GM21367 (cell line): Measurements from ENCODE around the gene SEMA3G.

ENCODE experiments used
- ATAC-seq: cut with Tn5 transposase; IDR thresholded peaks from one replicate; pipeline ENCODE4 v1.9.1; 2021; ENCODE audit not compliant: unreplicated experiment

SEMA3G gene

DNA sequence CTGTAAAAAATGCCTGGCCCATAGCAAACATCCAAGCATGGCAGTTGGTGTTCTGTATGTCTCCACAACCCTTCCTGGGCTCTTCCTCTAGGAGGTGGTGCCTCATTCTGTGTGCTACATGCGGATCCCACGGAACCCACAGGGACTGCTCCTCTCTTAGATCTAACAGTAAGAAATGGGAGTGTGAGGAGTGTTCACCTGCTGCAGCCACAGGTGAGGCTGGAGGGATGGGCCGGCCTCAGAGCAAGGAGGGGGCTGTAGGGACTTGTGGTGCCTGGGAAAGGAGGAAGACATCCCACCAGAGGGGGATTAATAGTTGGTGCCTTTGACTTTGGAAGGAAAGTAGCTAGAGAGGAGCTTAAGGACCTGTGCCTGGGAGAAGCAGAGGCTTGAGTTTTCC lies 22.2 kb downstream of the SEMA3G start:
- ATAC-seq, result no peak

GRCh38 chr3:52420388-52420787 lies 24.5 kb downstream of the SEMA3G start:
- ATAC-seq, result no peak

GRCh38 chr3:52415800-52416199 lies 29.1 kb downstream of the SEMA3G start:
- no peak for ATAC-seq

GRCh38 chr3:52408466-52408865 lies 36.4 kb downstream of the SEMA3G start:
- ATAC-seq, result no peak

- ATAC-seq, result no peak
Measured at GRCh38 chr3:52407779-52408178, 37.1 kb downstream of the SEMA3G start.

DNA sequence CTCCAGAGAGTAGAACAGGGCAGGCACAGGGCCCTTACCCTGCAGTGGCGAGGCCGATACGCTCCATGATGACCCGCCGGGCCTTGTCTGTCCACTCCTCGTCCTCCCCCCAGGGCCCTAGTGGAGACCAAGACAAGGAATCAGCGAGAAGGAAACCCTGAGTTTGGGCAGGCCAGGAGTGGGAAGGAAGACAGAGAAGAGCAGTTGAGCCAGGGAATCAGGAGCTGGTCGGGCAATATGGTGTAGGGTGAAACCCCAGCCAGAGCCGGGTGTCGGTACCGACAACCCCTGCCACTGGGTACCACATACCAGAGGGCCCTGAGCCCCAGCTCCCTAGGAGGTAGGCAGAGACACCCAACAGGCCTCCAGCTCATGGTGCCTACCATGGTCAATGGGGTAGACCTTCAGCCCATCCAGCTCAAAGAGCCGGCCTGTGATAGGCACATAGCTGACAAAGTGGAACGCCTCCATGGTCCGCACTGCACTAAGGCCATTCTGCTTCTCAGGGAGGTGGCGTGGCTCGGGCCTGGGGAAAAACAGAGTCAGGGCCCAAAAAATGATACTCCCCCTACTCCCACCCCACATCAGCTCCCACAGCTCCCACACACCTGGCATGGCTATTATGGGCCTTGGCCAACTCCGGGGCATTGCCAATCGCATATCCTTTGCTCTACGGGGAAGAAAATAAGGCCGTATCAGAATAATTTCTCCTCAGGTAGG lies 38.0 kb downstream of the SEMA3G start:
- ATAC-seq, result no peak

DNA sequence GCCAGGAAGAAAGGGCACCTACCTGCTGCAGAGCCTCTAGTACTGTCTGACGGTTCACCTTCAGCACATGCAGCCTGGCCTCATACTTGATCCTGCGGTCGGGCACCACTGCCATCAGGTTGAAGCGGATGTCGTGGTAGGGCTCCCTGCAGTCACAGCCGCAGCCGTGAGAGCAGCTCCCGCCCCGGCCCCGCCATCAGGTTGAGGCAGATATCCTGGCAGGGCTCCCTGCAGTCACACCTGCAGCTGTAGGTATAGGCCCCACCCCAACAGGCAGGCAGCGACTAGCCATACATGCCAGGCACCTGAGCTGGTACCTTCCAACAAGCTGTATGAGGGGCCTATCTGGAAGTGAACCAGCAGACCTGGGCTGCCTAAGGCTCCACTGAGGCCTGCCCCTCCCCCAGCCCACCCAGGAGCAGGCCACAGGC lies 38.7 kb downstream of the SEMA3G start:
- ATAC-seq, result no peak

GRCh38 chr3:52405601-52406110 lies 39.2 kb downstream of the SEMA3G start:
- no peak for ATAC-seq

GRCh38 chr3:52405066-52405465 lies 39.8 kb downstream of the SEMA3G start:
- no peak for ATAC-seq

DNA sequence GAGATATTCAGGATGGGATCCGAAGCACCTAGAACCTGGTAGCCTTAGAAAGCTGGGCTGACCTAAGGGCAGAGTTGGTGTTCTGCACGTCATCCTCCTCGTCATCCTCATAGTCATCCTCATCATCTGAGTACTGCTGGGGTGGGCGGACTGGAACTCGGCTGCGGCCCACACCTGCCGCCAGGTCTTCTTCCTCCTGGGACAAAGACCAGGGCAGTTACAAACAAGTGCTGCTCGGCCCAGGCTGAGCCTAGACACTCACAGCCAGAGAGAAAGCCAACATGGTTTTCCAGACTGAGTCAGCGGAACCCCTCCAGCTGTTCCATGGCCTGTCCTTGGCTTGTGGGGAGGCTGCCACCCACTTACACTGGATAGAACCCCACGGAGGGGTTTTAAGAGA lies 40.5 kb downstream of the SEMA3G start:
- no peak for ATAC-seq

- ATAC-seq, result no peak
Measured at GRCh38 chr3:52403955-52404354, 40.9 kb downstream of the SEMA3G start.

DNA sequence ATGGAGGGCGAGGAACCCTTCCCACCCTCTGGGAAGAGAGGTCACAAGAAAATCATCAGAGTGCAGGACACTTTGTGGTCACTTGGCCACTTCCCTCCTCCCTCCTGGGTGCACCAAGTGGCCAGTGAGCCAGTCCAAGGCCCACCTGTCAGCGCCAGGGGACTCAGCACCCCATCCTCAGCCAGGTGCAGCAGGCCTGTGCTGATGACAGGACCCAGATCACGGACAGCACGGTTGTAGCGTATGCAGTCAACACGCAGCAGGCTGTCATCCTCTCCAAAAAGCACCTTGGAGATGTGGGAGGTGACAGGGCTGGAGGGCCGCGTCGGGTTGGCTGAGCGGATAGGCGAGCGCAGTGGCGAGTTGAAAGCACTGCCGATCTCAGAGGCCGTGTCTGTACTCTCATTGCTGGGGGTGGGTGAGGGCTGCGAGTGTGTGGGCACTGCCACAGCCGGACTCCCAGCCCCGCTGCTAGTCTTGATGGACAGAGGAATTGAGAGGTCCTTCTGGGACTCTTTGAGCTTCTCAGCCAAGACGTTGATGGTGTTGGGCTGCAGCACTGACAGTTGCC lies 41.5 kb downstream of the SEMA3G start:
- no peak for ATAC-seq

DNA sequence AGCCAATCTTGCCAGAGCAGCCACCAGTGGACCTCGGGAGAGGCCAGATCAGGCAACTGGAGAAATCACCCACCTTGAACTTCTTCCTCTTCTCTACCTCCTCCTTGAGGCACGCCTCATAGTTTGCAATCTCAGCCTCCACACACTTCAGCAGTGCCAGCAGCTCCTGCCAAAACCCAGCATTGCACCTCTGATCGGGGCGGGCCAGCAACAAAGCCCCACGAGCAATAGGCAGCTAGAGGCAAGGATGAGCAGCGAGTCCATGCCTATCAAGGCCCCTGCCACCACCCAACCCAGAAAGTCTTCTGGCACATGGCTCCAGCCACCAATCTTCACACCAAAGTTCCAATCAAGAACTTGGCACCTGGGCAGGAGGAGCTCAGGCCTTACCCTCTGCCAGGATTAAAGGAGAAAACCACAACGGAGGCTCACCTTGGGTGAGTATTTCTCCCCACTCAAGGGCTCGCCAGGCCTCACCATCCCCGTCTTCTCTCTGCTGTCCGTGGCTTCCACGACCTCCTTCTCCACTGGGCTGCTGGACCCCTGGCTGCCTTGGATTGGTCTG lies 42.1 kb downstream of the SEMA3G start:
- no peak for ATAC-seq

GRCh38 chr3:52402101-52402521 lies 42.8 kb downstream of the SEMA3G start:
- no peak for ATAC-seq

GRCh38 chr3:52401551-52401950 lies 43.4 kb downstream of the SEMA3G start:
- ATAC-seq, result no peak

- ATAC-seq, result no peak
Measured at GRCh38 chr3:52401021-52401420, 43.9 kb downstream of the SEMA3G start.

GRCh38 chr3:52400275-52400793 lies 44.6 kb downstream of the SEMA3G start:
- ATAC-seq, result no peak

DNA sequence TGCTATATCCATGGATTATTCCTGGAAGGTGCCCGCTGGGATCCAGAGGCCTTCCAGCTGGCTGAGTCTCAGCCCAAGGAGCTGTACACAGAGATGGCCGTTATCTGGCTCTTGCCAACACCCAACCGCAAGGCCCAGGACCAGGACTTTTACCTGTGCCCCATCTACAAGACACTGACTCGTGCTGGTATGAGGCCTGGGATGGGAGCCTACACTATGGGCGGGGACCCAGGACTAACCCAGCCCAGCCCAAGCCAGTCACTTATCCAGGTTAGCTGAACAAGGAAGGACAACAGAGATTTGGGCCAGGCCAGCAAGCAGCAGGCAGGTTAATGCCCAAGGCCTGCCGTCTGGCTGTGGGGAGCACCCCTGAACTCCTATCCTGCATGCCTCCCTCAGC lies 45.3 kb downstream of the SEMA3G start:
- no peak for ATAC-seq

DNA sequence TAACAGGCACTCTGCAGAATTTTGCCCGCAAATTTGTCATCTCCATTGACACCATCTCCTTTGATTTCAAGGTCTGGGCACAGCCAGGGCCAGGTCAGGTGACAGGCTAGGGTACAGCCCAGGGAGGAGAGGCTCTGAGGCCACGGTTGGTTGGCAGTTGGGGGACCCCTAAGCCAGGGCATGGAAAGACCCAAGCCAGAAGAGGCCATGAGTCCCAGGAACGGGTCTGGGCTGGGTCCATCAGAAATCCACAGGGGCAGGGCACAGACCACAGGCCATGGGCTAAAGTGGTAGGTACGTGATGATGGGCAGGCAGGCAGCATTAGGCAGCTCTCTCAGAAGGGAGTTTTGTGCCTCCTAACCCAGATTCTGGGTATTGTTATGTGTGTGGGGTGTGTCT lies 45.8 kb downstream of the SEMA3G start:
- ATAC-seq, result no peak

- no peak for ATAC-seq
Measured at GRCh38 chr3:52398670-52399081, 46.2 kb downstream of the SEMA3G start.

GRCh38 chr3:52397676-52398399 lies 47.1 kb downstream of the SEMA3G start:
- no peak for ATAC-seq
